GM21515 (cell line): ENCODE measurements around the gene LRRC45.

ENCODE experiments used
- ATAC-seq: cut with Tn5 transposase; IDR thresholded peaks from one replicate; pipeline ENCODE4 v1.9.1; 2021; ENCODE audit not compliant: unreplicated experiment

Gene LRRC45

DNA sequence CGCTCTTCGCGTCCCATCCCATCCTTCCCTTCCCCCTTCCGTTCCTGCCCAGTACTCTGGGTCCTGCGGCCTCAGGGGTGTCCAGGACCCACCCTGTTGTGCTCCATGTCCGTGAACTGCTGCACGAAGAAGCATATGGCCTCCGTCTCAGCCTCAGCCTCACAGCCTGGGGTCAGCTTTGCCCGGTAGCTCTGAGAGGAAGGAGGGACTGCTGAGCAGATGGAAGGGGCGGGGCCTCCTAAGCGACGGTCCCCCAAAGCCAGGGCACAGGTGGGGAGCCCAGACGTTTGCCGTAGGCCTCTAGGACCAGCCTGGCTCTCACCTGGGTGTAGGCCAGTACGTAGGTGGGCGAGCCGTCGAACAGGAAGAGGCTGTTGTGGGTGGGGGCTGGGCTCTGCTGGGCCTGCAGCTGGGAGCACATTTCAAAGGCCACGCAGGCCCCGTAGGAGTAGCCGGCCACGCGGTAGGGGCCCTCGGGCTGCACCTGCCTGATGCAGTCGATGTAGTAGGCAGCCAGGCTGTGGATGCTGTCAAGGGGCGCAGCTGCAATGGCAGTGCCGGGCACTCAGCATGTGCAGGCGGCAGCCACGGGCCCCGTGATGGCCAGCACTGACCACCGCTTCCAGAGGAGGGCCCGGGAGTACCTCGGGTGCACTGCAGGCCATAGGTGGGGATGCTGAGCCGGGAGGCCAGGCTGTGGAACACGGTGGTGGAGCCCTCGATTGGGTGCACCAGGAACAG, 57.1 kb downstream of the LRRC45 start:
- ATAC-seq: no peak
